HuH-7 (cell line): Measurements from ENCODE around the gene TTLL11.
"Not testable (repeated sequence)": the region's sequence is repeated elsewhere in the genome, so short reads cannot be mapped to it uniquely, and the experiment has no call there.

Experiments
- DNase-seq: peaks from one replicate; pipeline ENCODE4 v3.0.0; 2011; ENCODE audit warnings: low spot score

Gene TTLL11

GRCh38 chr9:122084026-122084675 lies 9.0 kb downstream of the TTLL11 start:
- DNase-seq: no peak

GRCh38 chr9:122080986-122081385 lies 12.1 kb downstream of the TTLL11 start:
- no peak for DNase-seq

GRCh38 chr9:122078557-122078956 lies 14.6 kb downstream of the TTLL11 start:
- no peak for DNase-seq

- no peak for DNase-seq
Observed at GRCh38 chr9:122076773-122077172, 16.3 kb downstream of the TTLL11 start.

- DNase-seq: no peak
Observed at GRCh38 chr9:122076117-122076516, 17.0 kb downstream of the TTLL11 start.

- DNase-seq: no peak
Observed at GRCh38 chr9:122075135-122076030, 17.7 kb downstream of the TTLL11 start.

- DNase-seq: no peak
Observed at GRCh38 chr9:122071715-122072114, 21.4 kb downstream of the TTLL11 start.

- DNase-seq: no peak
Observed at GRCh38 chr9:122070728-122071515, 22.2 kb downstream of the TTLL11 start.

- not testable (repeated sequence) for DNase-seq
Observed at GRCh38 chr9:122066680-122067079, 26.4 kb downstream of the TTLL11 start.

GRCh38 chr9:122065923-122066629 lies 27.0 kb downstream of the TTLL11 start:
- DNase-seq: no peak

- no peak for DNase-seq
Observed at GRCh38 chr9:122060481-122060880, 32.6 kb downstream of the TTLL11 start.

- no peak for DNase-seq
Observed at GRCh38 chr9:122059955-122060324, 33.2 kb downstream of the TTLL11 start.

- no peak for DNase-seq
Observed at GRCh38 chr9:122059214-122059954, 33.7 kb downstream of the TTLL11 start.

- DNase-seq: no peak
Observed at GRCh38 chr9:122058709-122059108, 34.4 kb downstream of the TTLL11 start.

GRCh38 chr9:122058051-122058450 lies 35.1 kb downstream of the TTLL11 start:
- DNase-seq: no peak

- DNase-seq: no peak
Observed at GRCh38 chr9:122057211-122057610, 35.9 kb downstream of the TTLL11 start.

GRCh38 chr9:122056484-122056883 lies 36.6 kb downstream of the TTLL11 start:
- peak; percentile 32 for DNase-seq

GRCh38 chr9:122055701-122056100 lies 37.4 kb downstream of the TTLL11 start:
- DNase-seq: no peak

- no peak for DNase-seq
Observed at GRCh38 chr9:122053567-122054350, 39.3 kb downstream of the TTLL11 start.

- DNase-seq: no peak
Observed at GRCh38 chr9:122053064-122053463, 40.0 kb downstream of the TTLL11 start.
